Thyroid gland (tissue), 4 donors: Measurements from ENCODE around the gene PGAP3.

Experiments used
- POLR2A ChIP-seq, 2 donors: fragments of 450-650 bp; IDR thresholded peaks; one replicate each; pipeline ENCODE4 v1.6.1; 2017; ENCODE audit warnings: antibody characterized with exemption in 2 of 2, mild to moderate bottlenecking in 2 of 2, moderate library complexity in 1 of 2
- TF ChIP-seq, protein P1 (sequence below), 6 experiments: fragments of 200-600 bp in 3 of 6; fragments of 450-650 bp in 3 of 6; sonication (generic) in 3 of 6; IDR thresholded peaks; one replicate each; pipeline ENCODE4 v1.5.1; 2016 to 2019; ENCODE audit warnings: antibody characterized with exemption in 6 of 6, mild to moderate bottlenecking in 2 of 6, inconsistent platforms in 1 of 6, moderate library complexity in 1 of 6

DNA sequence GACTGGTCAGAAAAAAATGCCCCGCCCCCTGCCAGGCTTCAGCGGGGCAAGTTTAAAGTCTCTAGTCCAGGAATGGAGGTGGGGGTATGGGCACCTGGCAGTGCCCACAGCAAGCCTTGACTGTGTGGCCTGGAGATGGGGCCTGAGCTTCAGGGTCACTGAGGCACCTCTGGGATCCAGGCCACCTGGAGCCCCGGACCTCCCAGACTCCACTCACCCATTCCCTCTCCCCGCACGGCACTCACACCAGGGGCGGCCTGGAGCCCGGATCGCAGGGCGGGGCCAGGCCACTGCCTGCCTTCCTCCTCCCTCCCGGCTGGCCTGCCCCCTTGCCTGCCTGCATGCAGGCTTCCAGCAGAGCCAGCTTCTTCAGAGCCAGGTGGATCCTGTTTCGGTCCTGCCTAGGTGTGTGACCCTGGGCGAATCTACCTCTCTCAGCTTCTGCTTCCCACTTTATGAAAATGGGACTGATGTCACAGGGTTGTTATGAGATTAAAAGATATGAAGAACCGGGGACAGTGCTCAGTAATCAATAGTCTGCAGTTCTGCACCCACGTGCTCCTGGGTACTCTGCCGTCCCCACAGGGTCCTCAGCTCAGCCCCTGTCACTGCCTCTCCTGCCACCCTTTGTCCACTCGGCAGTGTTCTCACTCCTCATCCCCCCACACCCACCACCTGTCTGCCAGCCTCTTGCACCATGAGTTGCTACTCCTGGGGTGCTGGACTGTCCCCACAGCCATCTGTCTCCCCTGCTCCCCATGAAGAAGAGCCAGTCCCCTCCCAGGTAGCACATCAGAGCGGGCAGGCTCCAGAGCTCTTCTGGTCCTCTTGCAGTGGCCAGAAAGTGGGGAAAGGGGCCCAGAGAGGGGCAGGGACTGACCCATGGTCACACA, 23.9 kb downstream of the PGAP3 start:
- no peak for TF ChIP-seq POLR2A (IDR thresholded peaks at IDR 0.05)
- TF ChIP-seq, protein P1, sequence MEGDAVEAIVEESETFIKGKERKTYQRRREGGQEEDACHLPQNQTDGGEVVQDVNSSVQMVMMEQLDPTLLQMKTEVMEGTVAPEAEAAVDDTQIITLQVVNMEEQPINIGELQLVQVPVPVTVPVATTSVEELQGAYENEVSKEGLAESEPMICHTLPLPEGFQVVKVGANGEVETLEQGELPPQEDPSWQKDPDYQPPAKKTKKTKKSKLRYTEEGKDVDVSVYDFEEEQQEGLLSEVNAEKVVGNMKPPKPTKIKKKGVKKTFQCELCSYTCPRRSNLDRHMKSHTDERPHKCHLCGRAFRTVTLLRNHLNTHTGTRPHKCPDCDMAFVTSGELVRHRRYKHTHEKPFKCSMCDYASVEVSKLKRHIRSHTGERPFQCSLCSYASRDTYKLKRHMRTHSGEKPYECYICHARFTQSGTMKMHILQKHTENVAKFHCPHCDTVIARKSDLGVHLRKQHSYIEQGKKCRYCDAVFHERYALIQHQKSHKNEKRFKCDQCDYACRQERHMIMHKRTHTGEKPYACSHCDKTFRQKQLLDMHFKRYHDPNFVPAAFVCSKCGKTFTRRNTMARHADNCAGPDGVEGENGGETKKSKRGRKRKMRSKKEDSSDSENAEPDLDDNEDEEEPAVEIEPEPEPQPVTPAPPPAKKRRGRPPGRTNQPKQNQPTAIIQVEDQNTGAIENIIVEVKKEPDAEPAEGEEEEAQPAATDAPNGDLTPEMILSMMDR (IDR thresholded peaks at IDR 0.05), result no peak
